NCI-H1694 (cell line): ENCODE data around the gene R3HDM1.
A peak's percentile ranks its signal among the peaks of the same experiment; 100 is the strongest.
"Not testable (repeated sequence)": the region's sequence is repeated elsewhere in the genome, so short reads cannot be mapped to it uniquely, and the experiment has no call there.

Experiments
- DNase-seq: peaks from one replicate; lab custom pipeline; 2025; lab: John Stamatoyannopoulos, UW

R3HDM1 gene

GRCh38 chr2:135573620-135574019 is 42.3 kb downstream of the R3HDM1 start:
- DNase-seq, result no peak

GRCh38 chr2:135581282-135581681 is 50.0 kb downstream of the R3HDM1 start:
- DNase-seq, result no peak

DNA sequence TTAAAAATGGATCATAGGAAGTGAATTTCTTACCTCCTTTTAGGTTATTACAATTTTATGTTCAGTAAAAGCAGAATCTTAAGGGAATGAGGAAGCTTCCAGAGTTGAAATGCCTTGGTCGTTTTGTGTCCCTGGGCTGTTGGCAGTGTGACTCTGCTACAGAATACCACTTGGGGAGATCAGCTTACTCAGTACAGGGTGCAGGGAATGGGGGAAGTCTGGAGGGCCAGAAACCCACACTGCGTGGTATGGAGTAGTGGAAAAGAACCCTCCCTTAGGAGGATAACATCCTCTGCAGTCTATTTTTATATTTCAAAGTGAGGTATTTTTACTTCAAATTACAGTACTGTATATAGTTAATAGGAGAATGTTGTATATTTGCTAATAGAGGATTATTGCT is 51.1 kb downstream of the R3HDM1 start:
- DNase-seq, result no peak

DNA sequence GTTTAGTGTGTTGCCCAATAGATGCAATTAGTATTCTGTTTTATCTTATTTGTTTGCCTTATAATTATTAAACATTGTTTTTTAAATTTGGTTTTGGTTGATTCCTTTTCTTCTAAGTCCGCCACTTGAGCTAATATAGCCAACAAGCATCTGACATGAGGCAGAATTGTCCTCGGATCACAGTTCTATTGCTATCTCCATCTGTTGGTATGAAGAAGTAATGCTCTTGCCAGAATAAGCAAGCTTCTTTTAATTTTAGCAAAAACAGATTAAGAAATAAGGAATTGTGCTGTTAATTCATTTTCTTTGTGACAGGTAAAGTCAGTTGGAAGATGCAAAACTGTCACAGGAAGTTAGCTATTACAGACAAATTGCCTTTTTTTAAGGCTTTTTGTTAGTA is 54.3 kb downstream of the R3HDM1 start:
- peak; percentile 3 for DNase-seq

GRCh38 chr2:135586148-135586547 is 54.9 kb downstream of the R3HDM1 start:
- no peak for DNase-seq

DNA sequence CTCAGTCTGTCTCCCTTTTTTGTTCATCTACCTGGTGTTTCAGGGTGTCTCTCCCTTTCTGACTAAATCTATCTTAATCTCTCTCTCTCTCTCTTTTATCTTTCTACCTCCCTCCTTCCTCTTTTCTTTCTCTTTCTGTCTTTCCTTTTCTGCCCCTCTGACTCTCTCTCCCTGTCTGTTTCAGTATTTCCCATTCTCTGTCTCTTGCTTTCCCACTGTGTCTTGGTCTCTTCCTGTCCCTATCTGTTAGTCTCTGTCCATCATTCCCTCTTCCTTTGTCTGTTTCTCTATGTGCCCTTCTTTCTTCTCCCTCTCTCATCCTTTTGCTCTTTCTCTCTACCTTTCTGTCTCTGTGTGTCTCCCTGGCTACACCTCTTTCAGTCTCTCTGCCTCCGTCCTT is 56.7 kb downstream of the R3HDM1 start:
- DNase-seq, result no peak

DNA sequence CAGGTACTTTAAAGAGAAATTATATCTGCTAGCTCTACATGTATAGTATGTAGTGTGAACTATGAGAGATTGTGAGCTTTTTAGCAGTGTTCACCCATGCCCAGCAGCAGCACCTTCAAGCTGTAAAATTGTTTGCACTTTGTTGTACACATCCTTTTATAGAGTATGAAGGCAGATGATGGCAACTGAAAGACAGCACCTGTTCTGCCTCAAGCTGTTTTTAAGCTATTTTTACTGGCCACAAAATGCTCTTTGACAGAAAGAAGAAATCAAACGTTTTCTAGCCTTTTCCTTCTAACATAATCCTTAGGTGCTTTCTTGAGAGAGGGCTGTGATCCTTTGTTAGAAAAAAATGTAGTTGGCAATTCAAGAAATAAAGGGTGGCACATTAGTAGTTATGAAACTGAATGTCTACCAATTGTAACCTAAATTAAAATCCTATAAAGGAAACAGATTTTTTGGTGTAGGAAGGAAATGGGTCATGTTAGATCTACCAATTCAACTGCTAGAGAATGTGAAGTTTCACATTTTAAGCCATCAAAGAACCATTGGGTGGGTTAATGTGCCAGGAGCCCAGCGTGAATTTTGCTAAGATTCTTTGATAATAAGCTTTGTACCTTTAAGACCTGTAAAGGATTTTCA is 59.5 kb downstream of the R3HDM1 start:
- DNase-seq, result no peak

DNA sequence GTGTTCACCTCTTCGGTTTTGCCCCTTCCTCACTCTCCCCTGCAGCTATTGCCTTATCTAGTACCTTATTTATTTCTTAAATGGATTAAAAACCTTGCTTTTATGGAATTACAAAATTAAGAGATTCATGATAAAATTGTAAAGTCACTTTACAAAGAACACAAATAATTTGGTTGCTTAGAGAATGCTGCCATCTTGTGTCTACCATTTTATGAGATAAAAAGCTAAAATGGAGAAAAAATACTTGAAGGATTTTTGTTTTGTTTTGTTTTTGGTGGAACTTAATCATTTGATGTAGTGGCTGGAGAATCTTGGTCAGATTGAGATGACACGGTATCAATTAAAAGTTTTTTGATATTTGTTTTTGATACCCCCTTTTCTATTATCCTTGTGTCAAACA is 69.6 kb downstream of the R3HDM1 start:
- DNase-seq, result no peak

DNA sequence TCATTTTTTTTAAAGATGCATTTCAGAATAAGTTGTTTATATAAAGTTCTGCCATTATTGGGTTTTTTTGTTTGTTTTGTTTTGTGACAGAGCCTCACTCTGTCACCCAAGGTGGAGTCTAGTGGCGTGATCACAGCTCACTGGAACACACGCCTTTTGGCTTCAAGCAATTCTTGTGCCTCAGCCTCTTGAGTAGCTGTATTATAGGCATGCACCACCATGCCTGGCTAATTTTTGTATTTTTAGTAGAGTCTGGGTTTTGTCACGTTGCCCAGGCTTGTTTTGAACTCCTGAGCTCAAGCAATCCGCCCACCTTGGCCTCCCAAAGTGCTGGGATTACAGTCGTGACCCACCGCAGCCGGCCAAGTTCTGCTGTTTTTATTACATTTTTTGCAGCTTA is 72.3 kb downstream of the R3HDM1 start:
- DNase-seq, result no peak

DNA sequence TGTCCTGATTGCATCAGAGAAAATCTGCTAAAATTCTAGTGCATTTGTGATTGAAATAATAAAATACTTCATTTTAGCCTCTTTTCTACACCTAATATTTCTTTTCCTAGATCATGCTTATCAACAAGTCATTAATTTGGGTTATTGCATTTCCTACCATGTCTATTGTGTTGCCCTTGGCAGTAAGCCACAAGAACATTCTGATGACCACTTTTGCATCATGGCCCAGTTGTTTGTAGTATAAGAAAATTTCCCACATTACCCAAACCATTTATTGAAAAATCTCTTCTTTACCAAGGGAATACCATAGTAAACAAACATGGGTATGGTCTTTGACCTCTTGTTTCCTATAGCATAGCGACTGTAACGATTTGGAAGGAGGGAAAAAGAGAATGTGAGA is 76.3 kb downstream of the R3HDM1 start:
- DNase-seq, result no peak

DNA sequence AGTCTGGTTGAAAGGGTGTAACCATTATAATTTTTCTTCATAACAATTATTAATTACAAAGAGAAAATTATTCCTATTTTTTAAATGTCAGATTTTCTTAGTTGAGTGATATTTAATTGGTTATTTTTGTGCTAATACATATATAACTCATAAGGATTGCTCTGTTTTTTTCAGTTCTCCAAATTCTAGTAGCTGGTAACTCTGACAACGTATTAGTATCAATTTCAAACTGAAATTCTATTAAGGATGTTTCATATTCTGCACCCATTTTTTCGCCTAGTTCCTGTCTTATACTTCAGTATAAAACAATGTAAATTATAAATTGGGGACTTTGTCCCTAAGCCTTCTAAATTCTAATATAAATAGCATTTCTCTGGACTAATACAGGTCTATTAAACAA is 81.0 kb downstream of the R3HDM1 start:
- DNase-seq, result no peak

- no peak for DNase-seq
Observed at GRCh38 chr2:135615404-135615803, 84.1 kb downstream of the R3HDM1 start.

GRCh38 chr2:135617501-135618015 is 86.3 kb downstream of the R3HDM1 start:
- no peak for DNase-seq

DNA sequence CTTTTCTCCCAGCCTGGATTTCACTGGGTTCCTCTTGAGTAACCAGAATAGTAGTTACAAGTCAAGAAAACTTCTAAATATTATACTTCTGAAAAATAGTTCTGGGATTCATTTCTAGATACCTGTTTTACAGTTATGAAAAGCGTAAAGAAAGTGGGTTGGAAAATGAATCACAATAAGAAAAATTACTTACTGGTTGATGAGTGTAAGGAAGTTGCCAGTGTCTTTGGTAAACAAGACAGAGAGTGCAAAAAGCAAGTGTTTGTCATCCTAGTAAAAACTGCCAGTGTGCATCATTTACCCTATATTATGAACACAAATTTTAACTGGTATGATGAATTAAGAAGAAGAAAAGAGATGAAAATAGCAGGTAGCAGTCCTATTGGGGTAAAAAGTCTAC is 88.9 kb downstream of the R3HDM1 start:
- DNase-seq, result no peak

DNA sequence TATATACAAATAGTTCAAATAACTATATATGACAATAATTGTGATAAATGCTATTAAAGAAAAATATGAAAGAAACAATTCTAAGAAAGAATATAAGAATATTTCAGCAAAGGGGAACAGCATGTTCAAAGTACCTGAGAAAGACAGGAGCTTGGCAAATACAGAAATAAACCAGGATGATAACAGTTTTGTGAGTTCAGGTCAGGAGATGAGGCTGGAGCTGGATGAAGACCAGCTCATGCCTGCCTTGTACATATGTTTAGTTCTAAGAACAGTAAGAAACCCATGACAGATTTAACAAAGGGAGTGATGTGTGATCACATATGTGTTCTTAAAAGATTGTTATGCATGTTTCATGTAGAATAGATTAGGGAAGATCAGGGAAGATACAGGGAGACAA is 98.2 kb downstream of the R3HDM1 start:
- no peak for DNase-seq

DNA sequence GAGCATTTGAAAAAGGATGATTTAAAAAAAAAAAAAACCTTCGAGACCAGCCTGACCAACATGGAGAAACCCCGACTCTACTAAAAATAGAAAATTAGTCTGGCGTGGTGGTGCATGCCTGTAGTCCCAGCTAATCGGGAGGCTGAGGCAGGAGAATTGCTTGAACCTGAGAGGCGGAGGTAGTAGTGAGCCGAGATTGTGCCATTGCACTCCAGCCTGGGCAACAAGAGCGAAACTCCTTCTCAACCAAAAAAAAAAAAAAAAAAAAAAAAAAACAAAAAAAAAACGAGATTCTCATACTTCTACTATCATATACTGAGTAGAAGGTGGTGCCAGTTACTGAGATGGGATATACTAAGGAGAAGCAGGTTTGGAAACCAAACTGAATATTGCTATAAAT is 98.8 kb downstream of the R3HDM1 start:
- not testable (repeated sequence) for DNase-seq

DNA sequence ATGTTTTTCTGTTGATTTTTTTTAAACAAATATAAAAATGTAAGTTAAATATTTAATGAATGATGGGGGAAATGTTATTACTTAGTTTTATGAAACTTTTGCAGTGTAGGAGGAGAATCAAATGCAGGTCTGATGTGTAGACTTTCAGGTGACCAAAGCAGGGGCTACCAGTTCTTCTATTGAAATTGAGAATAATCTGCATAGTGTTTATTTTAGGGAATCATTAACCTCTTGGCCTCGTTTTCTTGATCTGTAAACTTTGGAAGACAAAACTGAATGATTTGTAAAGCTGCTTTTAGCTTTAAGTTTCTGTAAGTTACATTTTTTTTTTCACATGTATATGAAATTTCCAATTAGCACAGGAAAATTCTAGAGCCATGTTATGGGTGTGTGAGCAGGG is 99.2 kb downstream of the R3HDM1 start:
- no peak for DNase-seq

DNA sequence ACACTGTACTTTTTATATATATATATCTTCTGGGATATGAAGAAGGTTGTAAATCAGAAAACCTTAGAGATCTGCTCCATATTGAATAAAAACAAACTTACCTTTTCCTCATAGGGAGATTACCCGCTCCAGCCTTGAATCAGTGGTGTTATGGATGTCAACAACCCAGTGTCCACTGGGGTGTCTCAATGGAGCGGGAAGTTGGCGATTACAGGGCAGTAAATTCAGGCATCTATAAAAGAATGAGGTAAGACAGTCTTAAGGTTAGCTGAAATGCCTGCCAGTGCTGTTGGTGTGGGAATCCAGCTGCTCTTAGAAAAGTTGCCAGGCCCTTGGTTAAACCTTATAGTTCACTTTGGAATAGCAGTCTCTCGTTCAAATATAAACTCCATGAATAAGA is 102.3 kb downstream of the R3HDM1 start:
- no peak for DNase-seq

DNA sequence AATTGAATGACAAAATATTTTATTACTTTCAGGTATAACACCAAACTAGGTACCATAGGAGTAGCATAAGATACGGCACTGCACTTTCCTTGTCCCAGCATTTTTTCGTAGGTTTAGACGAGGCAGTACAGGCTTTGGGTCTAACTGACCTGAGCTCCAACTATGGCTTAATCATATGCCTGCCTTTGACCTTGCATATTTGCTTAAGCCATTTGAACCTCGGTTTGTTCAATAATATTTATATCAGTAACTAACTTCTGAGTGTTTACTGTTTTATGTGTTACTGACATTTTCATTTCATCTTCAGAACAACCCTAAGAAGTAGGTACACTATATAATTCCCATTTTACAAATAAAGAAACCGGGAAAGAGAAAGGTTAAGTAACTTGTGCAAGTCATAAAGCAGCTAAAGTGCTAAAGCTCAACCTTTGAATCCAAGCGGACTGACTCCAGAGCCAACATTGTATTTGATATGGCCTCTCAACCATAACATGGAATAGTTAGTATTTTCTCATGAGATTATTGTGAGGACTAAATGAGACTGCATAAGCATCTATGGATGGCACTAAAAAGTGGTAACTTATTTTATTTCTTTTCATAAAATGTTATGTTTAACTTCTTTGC is 104.0 kb downstream of the R3HDM1 start:
- DNase-seq, result no peak

- no peak for DNase-seq
Observed at GRCh38 chr2:135636982-135637381, 105.7 kb downstream of the R3HDM1 start.

DNA sequence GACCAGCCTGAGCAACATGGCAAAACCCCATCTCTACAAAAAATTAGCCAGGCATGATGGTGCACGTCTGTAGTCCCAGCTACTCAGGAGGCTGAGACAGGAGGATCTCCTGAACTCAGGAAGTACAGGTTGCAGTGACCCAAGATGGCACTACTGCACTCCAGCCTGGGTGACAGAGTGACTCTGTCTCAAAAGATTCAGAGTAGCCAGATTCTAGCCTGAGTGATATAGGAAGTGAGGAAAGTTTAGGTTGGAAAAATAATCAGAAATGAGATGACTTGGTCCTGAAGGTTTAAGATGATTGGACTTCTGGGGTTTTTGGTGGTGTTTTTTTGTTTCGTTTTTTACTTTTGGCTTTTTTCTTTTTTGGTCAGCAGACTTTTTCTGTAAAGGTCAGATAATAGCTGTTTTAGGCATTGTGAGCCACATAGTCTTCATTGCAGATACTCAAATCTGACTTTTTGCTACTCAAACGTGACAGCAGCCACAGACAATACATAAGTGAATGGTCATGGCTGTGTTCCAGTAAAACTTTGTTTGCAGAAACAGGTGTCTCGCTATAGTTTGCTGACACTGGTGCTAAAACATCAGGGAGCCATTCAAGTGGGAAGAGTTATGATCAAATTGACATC is 106.3 kb downstream of the R3HDM1 start:
- DNase-seq, result no peak

DNA sequence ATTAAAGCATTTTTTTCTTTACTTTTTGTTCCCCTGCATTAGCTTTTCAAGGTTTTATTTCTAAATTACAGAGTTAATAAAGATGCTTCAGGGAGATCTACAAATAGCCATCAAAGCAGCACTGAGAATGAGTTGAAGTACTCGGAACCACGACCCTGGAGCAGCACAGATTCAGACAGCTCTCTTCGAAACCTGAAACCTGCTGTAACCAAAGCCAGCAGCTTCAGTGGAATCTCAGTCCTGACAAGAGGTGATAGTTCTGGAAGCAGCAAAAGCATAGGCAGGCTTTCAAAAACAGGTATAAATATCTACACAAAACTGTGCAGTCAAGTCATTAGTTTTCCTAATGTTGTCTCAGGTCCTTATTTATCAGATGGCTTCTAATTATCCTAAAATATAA is 107.5 kb downstream of the R3HDM1 start:
- no peak for DNase-seq
